ENCODE results near the gene SELE.
A peak's percentile ranks its signal among the peaks of the same experiment; 100 is the strongest.
"Not testable (repeated sequence)": the region's sequence is repeated elsewhere in the genome, so short reads cannot be mapped to it uniquely, and the experiment has no call there.

SELE gene

GRCh38 chr1:169723763-169724162 is 10.1 kb downstream of the SELE start:
- no peak for DNase-seq

GRCh38 chr1:169722779-169723178 is 11.1 kb downstream of the SELE start:
- DNase-seq = no peak

- DNase-seq = not testable (repeated sequence)
Observed at GRCh38 chr1:169715100-169715499, 18.8 kb downstream of the SELE start.

GRCh38 chr1:169713090-169713489 is 20.8 kb downstream of the SELE start:
- DNase-seq = not testable (repeated sequence)

- no peak for DNase-seq
Observed at GRCh38 chr1:169712309-169712631, 21.6 kb downstream of the SELE start.

GRCh38 chr1:169711469-169712308 is 22.2 kb downstream of the SELE start, which contains the start of gene SELL:
SELL (minus strand) TSS chr1:169711620; CDS start chr1:169711498, 122 bp downstream.
- peak; percentile 72 for DNase-seq

- no peak for DNase-seq
Observed at GRCh38 chr1:169708647-169709046, 25.2 kb downstream of the SELE start.

GRCh38 chr1:169707912-169708604 is 25.8 kb downstream of the SELE start:
- DNase-seq = peak; percentile 49

- DNase-seq = no peak
Observed at GRCh38 chr1:169704797-169705196, 29.1 kb downstream of the SELE start.

- DNase-seq = peak; percentile 49
Observed at GRCh38 chr1:169701261-169702005, 32.4 kb downstream of the SELE start.

- DNase-seq = no peak
Observed at GRCh38 chr1:169699707-169700106, 34.2 kb downstream of the SELE start.

GRCh38 chr1:169698976-169699375 is 34.9 kb downstream of the SELE start:
- no peak for DNase-seq

- no peak for DNase-seq
Observed at GRCh38 chr1:169697755-169698154, 36.1 kb downstream of the SELE start.

GRCh38 chr1:169696273-169697100 is 37.4 kb downstream of the SELE start:
- no peak for DNase-seq

- peak; percentile 80 for DNase-seq
Observed at GRCh38 chr1:169694304-169695075, 39.4 kb downstream of the SELE start.

GRCh38 chr1:169692756-169693460 is 41.0 kb downstream of the SELE start:
- peak; percentile 82 for DNase-seq

- DNase-seq = no peak
Observed at GRCh38 chr1:169690489-169690888, 43.4 kb downstream of the SELE start.

GRCh38 chr1:169689395-169689794 is 44.5 kb downstream of the SELE start:
- no peak for DNase-seq

- not testable (repeated sequence) for DNase-seq
Observed at GRCh38 chr1:169688377-169688776, 45.5 kb downstream of the SELE start.

- DNase-seq = no peak
Observed at GRCh38 chr1:169683661-169684060, 50.2 kb downstream of the SELE start.

- not testable (repeated sequence) for DNase-seq
Observed at GRCh38 chr1:169683168-169683567, 50.7 kb downstream of the SELE start.
